ENCODE data around the gene DEXI.

The DEXI gene

GRCh38 chr16:10942352-10943063 lies at the start of gene DEXI:
Gene DEXI (minus strand): TSS chr16:10942468. CDS start chr16:10942005, 463 bp downstream.
- DNase-seq (ENCODE audit: low read depth), result peak; percentile 94

GRCh38 chr16:10990378-10990777 lies 48.1 kb upstream of the DEXI start:
- DNase-seq (ENCODE audit: low read depth), result no peak

- no peak for DNase-seq (ENCODE audit: low read depth)
Observed at GRCh38 chr16:10989559-10989958, 47.3 kb upstream of the DEXI start.

- no peak for DNase-seq (ENCODE audit: low read depth)
Observed at GRCh38 chr16:10988879-10989278, 46.6 kb upstream of the DEXI start.

GRCh38 chr16:10988164-10988803 lies 46.0 kb upstream of the DEXI start:
- DNase-seq (ENCODE audit: low read depth), result peak; percentile 9

- DNase-seq (ENCODE audit: low read depth), result no peak
Observed at GRCh38 chr16:10987361-10988163, 45.3 kb upstream of the DEXI start.

- no peak for DNase-seq (ENCODE audit: low read depth)
Observed at GRCh38 chr16:10984509-10984908, 42.2 kb upstream of the DEXI start.

- DNase-seq (ENCODE audit: low read depth), result no peak
Observed at GRCh38 chr16:10983159-10983558, 40.9 kb upstream of the DEXI start.

- no peak for DNase-seq (ENCODE audit: low read depth)
Observed at GRCh38 chr16:10982465-10983150, 40.3 kb upstream of the DEXI start.

GRCh38 chr16:10981697-10982216 lies 39.5 kb upstream of the DEXI start:
- DNase-seq (ENCODE audit: low read depth), result no peak

- DNase-seq (ENCODE audit: low read depth), result no peak
Observed at GRCh38 chr16:10980813-10981212, 38.5 kb upstream of the DEXI start.

GRCh38 chr16:10979717-10980601 lies 37.7 kb upstream of the DEXI start:
- DNase-seq (ENCODE audit: low read depth), result no peak

GRCh38 chr16:10978871-10979446 lies 36.7 kb upstream of the DEXI start:
- no peak for DNase-seq (ENCODE audit: low read depth)

GRCh38 chr16:10978124-10978523 lies 35.9 kb upstream of the DEXI start:
- DNase-seq (ENCODE audit: low read depth), result no peak

- DNase-seq (ENCODE audit: low read depth), result no peak
Observed at GRCh38 chr16:10976634-10977033, 34.4 kb upstream of the DEXI start.

GRCh38 chr16:10972819-10973464 lies 30.7 kb upstream of the DEXI start:
- no peak for DNase-seq (ENCODE audit: low read depth)

GRCh38 chr16:10972108-10972818 lies 30.0 kb upstream of the DEXI start:
- DNase-seq (ENCODE audit: low read depth), result no peak

- no peak for DNase-seq (ENCODE audit: low read depth)
Observed at GRCh38 chr16:10971560-10971961, 29.3 kb upstream of the DEXI start.

GRCh38 chr16:10970065-10970464 lies 27.8 kb upstream of the DEXI start:
- DNase-seq (ENCODE audit: low read depth), result no peak

GRCh38 chr16:10969615-10970014 lies 27.3 kb upstream of the DEXI start:
- no peak for DNase-seq (ENCODE audit: low read depth)

Data from stimulated activated CD8-positive, alpha-beta memory T cell treated with anti-CD3 and anti-CD28 coated beads, Interleukin-12 subunit alpha, Interleukin-12 subunit beta, amount 100 ng/mL, for 4 hours (primary cell).